HG03432 (cell line): ENCODE results near the gene CRACR2A.

Experiments used
- ATAC-seq: cut with Tn5 transposase; IDR thresholded peaks from one replicate; pipeline ENCODE4 v1.9.1; 2021; ENCODE audit warnings: mild to moderate bottlenecking, moderate library complexity; ENCODE audit not compliant: unreplicated experiment

The CRACR2A gene

DNA sequence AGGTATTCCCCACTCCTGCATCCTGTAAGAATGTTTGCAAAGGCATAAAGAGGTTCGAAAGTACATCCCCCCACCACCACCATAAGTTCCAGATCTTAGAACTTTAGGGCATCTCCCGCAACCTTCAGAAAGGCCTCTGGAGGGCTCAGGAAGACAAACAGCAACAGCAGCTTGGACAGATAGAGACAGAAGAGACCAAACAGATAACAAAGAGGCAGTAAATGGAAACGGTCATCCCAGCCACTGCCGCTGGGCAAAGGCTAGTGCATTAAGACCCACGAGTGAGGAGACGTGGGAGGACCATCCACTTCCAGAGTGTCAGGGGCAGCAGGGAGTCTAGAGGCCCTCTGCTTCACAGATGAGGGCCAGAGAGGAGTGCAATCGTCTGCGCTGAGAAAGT is 124.3 kb downstream of the CRACR2A start:
- ATAC-seq = no peak

DNA sequence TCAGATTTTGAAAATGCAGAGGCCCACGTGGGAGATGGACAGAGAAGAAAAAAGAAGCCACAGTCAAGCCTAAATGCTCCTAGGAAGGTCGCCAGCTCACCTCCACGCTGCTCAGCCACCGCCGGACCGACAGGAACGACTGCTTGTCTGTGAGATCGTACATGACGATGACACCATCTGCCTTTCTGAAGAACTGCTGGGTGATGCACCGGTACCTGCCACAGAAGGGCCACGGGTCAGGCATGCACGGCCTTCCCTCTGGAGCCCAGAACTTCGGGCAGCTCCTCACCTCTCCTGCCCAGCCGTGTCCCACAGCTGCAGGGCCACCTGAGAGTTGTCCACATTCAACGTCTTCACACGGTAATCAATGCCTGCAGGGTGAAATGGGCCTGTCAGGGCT is 125.6 kb downstream of the CRACR2A start:
- ATAC-seq = no peak

DNA sequence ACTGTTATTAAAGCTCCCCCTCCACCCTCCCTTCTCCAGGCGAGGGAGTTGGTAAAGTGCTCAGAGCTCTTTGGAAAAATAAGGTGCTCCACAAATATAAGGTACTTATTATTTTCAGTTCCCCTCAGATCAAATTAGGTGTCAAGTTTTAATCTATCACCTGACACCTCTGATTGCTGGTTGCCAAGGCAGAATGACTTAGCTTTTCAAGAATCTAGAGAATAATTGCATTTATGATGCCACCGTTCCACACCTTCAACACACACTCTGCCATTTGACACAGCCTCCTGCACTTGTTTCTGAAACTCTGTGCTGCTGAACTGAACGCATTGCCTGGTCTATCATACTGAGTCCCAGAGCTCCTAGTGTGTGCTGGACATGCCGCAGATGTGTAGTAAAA is 128.6 kb downstream of the CRACR2A start:
- no peak for ATAC-seq

DNA sequence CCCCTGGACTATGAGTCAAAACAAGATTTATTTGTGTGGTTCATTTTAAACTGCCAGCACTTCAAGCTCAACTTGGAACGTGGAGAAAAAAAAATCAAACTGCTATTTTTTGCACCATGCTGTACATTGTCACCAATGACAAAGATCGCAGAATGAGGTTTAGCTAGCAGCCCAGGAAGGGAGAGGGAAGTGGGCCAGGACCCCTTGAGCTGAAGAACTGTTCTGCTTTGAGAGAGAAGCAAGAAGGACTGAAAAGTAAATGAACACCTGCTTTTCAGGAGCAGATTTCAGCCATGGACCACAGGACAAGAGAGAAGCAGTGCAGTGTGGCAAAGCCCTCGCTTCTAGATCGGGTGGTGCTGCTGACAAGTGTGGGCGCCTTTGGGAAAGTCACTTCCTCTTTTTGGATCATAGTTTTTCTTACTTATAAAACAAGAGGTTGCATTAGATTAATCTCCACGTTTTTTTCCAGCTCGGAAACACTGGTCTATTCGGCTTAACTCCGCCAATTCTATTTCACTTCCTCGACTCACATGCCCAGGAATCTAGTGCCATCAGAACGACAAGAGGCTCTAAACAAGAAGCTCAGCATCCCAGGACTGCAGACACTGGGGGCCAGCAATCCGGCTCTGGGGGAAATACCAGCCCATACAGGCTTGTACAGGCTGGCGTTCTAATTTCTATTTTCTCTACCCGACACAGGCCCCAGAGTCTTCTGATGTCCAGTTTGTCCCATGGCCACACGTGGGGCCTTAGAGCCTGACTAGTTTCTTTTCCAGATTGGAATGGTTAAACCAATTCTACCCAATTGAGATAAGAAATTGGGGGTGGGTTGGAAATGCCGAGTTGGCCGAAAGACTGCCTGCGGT is 129.9 kb downstream of the CRACR2A start:
- no peak for ATAC-seq

DNA sequence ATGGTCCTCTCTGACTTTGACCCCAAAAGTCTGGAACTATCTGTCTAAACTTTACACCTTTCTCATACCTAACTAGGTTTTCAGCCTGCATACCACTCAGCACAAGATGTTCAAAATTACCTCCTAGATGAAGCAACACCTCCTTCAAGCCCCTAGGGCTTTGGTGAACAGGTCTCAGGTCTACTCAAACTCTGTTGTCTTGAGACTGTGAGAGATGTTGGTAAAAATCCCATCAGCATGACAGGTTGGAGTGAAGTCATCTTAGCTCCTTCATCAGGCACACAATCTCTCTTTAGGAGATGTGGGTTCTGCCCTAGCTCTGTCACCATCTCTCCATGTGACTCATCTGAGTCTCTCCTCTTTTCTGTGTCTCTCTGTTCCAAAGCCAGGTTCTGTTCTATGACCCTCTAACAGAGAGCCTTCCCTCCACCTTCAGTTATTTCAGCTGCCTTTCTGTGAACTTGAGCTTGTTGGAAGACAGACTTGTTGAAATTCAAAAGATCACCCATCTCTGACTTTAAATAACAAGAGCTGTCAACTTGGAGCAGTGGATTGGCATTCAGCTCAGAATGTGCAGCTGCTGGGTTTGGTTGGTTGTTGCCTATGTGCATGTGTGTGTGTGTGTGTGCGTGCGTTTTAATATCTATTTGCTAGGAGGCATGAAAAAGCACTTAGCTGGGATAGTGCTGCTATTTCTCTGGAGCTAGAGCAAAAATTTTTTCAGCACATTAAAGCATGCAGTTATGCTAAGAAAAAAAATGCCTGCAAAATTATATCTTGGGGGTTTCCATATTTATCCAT is 130.7 kb downstream of the CRACR2A start:
- no peak for ATAC-seq

DNA sequence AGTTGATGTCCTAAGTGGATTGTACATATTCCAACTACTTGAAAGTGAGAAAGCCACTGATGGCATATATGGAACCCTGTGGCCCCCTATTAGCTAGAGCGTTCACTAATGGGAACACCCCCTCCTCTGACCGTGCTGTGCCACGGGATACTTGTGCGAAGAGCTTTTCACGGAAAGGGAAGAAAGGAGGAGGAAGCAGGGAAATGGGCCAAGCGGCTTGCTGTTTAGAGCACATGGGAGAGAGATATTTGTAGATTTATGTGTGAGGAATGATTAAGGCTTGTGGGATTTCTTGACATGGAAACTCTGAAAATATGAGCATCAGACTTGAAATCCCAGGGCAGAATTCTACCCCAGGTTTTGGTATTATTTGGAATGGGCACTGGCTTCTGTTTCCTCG is 132.1 kb downstream of the CRACR2A start:
- ATAC-seq = no peak

DNA sequence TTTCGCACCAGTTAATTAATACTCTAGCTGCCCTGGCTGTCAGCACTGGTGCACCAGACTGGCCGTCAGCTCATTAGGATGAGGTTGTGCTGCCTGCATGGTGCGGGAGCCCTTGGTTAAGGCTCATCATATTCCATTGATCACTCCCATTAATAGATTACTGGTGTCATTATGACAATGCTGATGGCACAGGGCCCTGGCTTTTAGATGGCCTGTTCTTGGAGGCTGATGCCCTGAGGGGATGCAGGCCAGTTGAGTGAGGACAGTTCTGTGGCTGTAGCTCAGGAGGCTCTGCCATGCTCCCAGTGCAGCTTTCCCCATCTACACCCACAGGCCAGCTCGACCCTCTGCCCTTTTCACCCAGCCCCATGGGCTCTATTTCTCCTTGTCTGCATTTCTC is 135.3 kb downstream of the CRACR2A start:
- no peak for ATAC-seq

DNA sequence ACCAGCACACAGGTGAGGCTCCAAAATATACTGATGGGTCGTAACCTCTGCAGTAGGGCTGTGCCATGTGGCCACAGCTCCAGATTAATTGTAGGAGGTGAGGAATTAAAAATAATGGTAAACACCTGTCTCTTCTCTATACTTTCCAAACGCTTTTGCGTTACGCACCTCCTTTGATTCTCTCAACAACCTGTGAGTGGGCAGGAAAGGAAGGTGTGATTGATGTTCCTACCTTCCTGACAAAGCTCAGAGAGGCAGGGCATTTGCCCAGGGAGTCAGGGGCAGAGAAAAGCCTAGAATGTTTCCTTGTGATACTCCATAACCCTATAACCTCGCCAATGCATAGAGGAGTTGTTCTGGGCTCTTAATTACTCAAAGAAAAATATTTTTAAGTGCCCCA is 137.0 kb downstream of the CRACR2A start:
- ATAC-seq = no peak

DNA sequence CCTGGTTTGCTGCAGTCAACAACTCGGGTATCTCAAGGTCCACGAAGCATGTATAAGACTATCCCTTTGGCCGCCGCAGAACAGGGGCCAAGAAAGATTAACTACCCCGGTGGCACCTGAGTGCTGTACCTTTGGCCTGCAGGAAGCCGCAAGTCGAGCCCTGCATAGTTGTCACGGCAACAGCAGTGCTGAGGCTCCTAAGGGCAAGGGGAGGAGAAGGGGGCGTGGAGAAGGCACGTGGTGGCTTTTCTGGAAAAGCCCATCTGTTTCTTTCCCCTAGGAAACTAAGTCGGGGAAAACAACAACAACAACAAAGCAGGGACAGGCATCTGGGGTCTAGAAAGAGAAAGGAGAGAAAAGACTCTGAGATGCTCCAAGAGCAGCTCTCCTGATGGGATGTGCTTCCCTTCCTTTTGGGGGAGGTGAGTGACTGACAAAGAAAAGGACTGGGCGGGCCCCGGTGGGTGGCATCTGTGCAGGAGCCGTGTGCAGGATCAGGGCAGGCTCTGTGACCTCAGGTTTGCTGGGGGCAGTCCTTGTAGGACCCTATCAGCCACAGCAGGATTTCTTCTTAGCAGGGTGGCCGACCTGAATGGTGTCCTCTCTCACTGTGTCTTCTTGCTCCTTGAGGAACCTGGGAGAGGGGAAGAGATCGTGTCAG is 138.0 kb downstream of the CRACR2A start:
- ATAC-seq = no peak

DNA sequence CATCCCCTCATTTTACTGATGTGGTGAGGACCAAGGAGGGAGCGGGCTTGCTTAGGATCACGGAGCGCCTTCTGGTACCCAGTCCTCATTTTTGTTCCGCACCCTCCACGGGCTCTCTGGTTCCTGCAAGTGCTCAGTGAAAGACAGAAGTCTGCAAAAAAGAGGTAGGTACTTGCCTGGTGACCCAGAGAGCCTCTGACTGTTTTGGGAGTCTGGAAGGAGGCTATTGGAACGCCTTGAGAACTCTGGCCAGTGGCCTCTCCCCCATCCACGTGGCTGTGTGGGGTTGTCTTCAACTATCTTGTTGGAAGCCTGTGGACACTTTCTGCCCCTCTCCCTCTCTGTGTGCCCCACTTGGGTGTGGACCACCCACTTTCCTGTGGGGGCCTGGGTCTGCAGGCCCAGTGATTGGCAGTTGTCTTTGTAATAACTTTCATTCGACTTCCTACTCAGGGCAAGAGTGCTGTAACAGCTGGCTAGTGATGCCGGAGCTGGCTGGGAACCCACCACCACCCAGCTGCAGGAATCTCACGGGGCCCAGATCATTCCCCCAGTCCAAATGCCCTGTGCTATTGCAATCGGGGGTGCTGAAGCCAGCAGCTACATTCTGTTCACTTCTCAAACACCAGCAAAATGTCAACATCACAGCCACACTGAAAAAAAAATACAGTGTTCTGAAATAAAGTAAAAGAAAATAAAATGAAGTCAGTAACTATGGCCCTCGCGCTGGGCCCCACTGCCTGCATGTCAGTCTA is 139.1 kb downstream of the CRACR2A start:
- ATAC-seq = no peak

DNA sequence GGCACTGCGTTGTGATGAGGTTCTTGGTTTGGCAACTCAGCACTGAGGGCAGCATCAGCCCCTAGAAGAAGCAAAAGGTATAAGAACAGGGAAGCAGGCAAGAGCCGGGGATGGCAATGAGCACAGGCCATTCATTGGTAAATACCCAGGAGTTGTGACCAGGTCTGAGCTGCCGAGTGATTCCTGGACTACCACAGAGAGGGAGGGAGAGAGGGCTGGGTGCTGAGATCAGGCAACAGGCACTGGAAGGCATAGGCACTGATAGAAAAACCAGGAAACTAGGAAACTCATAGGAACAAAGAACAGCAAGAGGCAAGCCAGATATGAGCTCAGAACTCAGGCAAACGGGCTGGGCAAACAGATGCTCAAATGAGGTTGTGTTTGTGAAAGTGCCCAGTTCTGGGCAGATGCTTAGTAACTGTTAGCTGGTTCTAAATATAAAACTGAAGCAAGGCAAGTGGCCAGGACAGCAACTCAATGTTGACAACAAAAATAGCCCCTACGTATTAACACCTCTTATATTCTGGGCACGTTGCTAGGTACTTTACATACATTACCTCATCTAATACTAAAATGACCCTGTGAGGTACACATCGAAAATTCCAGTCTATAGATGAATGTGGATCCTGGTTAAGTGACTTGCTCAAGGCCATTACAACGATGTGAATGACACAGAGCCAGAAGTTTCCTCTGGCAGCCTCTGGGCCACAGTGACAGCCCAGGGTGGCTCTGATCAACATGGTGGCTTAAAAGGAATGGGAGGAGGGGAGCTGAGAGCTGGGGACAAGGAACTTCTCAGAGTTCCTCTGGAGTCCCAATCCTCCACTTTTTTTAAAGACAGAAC is 140.8 kb downstream of the CRACR2A start:
- no peak for ATAC-seq

DNA sequence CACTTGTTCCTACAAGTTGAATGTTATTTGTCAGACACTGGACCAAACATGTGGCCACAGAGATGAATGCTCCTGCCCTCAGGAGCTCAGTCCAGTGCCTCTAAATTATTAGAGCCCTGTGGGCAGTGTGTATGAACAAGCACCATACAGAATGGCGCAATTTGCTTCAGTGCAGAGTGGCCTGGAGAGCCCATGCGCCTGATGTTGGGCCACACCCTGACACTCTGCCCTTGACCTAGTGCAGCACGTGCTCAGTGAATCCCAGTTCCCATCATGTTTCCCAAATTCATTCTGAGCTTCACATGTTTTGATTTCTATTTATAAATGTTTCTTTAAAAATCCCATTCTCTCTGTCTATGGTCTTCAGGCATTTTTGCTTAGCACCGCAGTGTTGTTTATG is 145.1 kb downstream of the CRACR2A start:
- no peak for ATAC-seq

DNA sequence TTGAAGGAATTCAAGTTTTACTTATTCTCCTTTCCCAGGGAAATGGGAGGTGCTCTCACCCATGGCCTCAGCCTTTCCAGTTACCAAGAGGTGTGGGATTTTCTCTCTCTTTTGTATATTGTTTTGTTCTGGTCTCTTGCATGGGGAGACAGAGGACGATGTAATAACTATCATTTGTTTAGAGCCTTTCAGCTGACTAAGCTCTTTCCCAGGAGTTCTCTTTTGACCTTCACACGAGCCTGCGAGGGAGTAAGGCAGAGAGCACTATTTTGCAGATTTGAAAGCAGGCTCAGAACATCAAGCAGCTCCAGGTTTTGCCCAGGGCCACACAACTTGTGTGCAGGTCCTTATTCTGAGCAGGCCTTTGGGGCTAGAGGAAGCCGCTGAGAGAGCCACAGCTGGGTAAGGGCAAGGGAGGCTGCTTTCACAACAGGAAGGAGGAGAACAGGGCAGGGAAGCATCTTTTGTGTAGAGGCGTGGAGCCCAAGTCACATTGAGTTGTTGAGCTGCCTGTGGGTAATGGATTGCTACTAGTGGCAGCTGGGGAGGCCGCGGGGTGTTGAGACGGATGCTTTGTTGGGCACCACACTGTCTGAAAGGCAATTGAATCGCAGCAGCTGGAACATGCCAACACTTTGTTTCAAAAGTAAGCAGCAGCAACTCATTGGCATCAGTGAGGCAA is 145.7 kb downstream of the CRACR2A start:
- no peak for ATAC-seq

DNA sequence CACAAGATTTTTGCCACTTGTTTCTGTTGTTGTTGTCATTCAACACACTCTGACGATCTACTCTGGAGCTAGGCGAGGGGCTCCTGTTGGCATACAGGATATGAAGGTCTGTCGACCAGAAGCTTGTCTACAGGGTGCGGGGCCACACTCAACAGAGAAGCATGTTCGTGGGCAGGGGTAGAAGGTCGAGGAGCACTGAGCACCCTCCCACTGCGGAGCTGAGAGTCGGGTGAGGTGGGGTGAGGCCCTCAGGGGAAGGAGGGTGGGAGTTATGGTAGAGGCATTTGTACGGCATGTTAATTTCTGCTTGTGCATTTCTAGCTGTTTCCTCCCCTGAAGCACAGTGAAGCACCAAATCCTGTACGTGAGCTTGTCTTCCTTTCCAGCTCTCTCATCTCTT is 146.8 kb downstream of the CRACR2A start:
- ATAC-seq = no peak

DNA sequence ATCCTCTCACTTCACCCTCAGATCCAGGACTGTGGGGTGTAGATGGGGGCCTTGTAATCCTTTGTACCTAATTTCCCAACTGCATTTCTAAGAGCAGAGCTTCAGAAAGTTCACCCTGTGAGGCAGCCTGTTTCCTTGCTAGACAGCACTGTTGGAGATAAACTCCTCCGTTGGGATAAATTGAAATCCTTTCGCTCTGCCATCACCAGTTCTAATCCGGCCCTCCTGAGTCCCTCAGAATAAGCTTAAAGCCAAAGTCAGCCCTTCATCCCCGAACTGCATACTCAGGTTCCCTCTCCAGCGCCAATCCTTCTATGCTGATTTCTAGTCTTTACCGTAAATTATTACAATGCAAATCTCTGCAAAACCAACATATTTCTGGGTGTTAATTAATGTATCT is 147.2 kb downstream of the CRACR2A start:
- no peak for ATAC-seq

DNA sequence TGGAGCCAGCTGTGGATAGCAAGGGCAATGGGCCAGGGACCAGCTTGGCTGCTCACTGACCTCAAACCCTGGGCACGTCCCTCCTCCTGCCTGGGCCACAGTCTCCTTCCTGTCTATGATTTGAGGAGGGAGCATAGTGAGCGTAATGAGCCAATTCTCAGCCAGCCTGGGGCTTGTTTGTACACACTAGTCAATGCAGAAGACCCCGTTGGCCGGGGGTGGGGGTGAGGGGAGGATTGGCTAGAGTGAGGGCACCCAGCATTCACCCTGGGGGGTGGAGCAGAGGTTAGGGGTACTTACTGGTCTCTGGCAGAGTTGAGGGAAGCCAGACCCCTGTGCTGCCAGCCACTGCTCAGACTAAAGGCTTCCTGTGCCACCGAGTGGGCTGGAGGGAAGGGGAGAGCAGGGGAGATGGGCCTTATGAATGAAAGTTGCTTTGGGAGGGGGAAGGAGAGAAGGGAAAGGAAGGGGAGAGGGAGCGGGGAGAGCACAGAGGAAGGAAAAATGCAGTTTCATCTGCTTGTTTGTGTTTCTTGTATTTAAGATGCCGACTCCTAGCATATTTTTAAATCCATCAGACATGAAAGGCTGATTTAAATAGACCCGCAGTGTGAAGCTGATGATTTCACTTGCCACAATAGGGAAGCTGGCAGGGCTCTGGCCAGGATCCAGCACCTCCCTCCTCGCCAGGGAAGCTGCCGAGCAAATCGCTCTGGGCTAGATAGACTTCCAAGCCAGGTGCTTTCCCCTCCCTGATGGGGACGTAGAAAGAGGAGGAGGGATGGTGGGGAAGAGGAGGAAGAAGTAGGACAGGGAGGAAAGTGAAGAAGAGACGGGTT is 147.9 kb downstream of the CRACR2A start:
- ATAC-seq = no peak

DNA sequence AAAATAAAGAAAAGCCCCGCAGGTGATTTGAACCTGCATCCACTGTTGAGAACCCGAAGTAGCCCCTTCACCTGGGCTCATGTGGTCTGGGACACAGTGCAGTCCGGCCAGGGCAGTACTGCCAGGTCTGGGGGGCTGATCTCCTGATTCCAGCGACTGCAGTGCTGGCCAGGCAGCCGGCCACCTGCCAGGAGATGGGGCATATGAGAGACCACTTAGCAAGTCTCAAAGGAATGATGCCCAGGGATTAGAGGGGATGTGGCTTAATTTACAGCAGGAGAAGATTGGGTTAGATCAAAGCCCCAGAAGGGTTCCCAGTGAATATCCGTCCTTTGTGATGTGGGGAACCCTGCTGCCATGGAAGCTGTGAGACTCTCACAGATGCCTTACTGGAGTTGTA is 148.6 kb downstream of the CRACR2A start:
- ATAC-seq = no peak

DNA sequence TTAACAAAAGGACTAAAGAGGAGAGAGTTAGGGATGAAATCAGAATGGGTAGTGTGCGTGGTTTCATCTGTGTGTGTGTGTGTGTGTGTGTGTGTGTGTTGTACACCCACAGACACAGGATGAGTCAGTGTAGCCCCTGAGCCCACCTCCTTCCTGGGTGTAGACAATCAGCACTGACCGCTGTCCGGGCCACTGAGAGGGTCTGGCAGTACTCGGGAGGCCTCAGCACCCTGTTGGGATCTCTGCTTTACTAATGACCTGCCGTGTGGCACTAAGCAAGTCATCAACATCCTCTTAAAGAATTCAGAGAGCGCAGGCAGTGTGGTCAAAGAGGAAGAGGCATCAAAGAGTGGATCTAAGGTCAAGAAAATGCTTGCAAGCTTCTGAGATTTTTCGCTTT is 149.3 kb downstream of the CRACR2A start:
- ATAC-seq = no peak

DNA sequence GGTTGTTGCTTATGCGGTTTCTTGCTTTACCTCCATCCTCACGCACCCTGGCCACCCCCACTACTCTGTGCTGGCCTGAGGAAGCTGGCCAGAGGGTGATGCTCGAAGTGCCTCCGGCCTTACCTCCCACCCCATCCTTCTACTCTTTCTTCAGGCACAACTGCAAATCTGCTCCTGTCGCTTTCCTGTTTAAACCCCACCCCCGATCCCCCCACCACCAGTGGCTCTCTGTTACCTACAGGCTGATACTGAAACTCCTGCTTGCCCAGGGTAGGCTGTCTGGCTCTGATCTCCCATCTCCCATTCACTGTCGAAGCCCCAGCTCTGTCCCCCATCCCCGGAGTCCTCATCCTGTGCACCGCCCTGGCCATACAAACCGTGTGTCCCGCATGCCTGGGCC is 150.4 kb downstream of the CRACR2A start:
- ATAC-seq = no peak
